A549 treated with RU486 at 1 μM for 4 hours (cell line): ENCODE results near the gene WRAP73. TPM values are rescaled to one million over a fixed set of nuclear protein-coding genes. Genes with fewer than 3 reads are reported as not detected.

ENCODE experiments used
- total RNA-seq: library from RNA; stranded (reverse); fragments of 200-300 nt; extraction: Qiagen RNA extraction; gene quantifications from 5 replicates; pipeline ENCODE4 v1.2.3, GENCODE V29; 2022; ENCODE audit warnings: low read depth

The WRAP73 gene, protein sequence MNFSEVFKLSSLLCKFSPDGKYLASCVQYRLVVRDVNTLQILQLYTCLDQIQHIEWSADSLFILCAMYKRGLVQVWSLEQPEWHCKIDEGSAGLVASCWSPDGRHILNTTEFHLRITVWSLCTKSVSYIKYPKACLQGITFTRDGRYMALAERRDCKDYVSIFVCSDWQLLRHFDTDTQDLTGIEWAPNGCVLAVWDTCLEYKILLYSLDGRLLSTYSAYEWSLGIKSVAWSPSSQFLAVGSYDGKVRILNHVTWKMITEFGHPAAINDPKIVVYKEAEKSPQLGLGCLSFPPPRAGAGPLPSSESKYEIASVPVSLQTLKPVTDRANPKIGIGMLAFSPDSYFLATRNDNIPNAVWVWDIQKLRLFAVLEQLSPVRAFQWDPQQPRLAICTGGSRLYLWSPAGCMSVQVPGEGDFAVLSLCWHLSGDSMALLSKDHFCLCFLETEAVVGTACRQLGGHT
- 14.2 to 20.9 TPM (median 18.6 TPM) in 5 replicates for total RNA-seq

DNA sequence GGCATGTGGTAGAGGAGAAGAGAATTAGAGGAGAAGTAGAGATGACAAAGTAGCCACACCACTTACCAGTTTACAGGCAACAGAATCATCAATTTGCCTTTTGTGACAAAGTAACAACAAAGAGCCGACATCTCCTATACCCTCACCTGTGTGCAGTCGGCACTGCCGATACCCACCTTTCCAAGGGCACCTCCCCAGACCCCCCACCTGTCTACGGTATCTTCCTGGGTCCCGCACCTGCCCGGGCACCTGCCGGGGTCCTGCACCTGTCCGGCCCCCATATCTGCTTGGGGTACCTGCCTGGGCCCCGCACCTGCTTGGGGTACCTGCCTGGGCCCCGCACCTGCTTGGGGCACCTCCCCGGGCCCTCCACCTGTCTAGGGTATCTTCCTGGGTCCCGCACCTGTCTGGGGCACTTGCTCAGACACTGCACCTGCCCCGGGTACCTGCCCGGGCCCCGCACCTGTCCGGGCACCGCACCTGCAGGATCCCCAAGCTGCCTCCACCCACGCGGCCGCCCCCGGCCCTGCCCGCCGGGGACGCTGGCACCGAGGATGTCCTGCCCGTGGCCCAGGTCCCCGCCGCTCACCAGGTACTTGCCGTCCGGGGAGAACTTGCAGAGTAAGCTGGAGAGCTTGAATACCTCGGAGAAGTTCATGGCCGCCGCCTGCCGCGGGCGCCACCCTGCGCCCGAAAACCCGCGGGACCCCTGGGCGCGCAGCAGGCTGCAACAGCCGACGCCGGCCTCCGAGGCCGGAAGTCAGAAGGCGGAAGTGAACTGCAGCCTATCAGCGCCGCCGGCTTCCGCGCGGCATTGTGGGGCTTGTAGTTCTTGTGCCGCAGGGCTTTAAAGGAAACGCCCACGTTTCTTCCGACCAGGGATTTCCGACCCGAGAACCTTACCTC lies at the start of gene WRAP73:
TSS of gene WRAP73 (minus strand) at position 762 of the 906 bp plus-strand sequence. CDS start at position 658, 104 bp downstream.

DNA sequence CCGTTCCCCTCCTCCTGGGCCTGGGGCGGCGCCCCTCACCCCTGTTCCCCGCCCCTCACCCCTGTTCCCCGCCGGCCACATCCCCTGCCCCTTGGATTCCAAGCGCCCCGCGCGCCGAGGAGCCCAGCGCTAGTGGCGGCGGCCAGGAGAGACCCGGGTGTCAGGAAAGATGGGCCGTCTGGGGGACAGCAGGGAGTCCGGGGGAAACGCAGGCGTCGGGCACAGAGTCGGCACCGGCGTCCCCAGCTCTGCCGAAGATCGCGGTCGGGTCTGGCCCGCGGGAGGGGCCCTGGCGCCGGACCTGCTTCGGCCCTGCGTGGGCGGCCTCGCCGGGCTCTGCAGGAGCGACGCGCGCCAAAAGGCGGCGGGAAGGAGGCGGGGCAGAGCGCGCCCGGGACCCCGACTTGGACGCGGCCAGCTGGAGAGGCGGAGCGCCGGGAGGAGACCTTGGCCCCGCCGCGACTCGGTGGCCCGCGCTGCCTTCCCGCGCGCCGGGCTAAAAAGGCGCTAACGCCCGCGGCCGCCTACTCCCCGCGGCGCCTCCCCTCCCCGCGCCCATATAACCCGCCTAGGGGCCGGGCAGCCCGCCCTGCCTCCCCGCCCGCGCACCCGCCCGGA lies 2.1 kb upstream of the WRAP73 start, which contains the start of gene TP73:
TSS of gene TP73 (plus strand) at position 587 of the 618 bp plus-strand sequence. CDS start 29,850 bp downstream, outside the sequence.

DNA sequence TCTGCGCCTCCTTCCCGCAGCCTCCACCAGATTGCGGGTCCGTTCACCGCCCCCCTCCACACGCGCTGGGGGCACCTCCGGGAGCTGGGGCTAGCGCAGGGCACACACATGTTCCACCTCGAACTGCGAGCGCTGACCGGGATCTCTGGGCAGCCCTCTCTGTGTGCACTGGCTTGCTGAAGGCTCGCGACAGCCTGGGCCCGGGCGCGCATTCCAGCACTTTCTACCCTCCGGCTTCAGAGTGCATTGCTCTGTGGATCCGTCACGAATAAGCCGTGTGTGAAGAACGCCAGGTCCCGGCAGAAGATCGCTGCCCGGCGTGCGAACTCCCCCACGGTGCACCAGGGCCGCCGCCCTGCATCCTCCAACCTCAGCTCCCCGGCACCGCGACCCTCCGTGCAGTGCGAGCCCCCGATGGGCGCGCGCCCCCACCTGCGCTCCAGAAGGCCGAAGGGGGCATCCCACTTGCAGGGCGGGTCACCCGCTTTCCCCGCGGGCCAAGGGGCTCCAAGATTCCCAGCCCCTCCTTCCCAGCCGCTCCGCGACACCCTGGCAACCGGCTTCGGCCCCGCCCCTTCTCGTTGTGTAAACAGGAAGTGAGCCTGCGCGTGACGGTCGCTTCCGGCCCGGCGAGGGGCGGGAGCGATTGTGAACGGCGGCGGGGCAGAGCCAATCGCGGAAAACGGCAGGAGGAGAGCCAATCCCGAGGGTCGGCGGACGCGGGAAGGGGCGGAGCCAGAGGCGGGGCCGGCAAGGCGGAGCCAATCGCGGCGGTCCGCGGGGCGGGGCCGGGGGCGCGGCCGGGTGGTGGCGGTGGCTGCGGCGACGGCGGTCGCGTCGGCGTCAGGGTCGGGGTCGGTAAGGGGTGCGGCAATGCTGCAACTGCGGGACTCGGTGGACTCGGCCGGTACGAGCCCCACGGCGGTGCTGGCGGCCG lies 25.4 kb downstream of the WRAP73 start, which contains the start of gene TPRG1L:
TSS of gene TPRG1L (plus strand) at position 816 of the 937 bp plus-strand sequence. CDS start at position 874, 58 bp downstream.

DNA sequence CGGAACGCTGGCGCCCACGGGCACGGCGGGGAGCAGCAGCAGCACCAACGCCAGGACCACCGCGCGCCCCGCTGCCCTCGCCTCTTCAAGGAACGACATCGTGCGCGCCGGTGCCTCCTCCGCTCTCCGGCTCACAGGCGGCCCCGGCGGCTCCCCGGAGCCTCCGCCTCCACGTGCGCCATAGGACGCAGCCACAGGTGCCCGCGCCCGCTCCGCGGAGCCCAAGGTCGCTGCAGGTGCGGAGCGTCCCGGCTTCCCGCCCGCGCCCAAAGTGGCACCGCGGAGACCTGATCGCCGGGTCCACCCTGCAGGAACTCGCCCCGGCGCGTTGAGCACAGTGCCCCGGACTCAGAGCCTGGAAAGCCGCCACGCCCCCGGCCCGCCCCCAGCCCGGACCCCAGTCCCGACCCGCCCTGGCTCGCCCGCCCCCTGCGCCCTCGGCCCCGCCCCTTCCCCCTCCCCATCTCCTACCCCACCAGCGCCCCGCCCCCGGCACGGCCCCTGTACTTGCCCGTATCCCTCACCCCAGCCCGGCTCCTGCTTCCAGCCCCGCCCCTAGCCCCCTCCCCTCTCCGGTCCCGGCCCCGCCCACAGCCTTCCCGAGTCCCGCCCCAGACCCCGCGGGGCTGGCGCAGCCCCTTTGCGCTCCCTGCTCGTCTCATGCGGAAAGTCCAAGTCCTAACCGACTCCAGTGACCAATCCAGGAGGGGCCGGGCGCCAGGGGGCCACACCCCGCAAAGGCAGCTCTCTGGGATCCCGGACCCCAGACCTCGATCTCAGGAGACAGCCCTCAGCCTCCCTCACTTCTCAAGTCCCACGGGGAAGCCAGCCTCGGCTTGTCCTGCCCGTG lies 38.5 kb downstream of the WRAP73 start, which contains the start of gene MEGF6:
TSS of gene MEGF6 (minus strand) at position 339 of the 850 bp plus-strand sequence. CDS start at position 99, 240 bp downstream.

Other genes starting within 250 kb of the WRAP73 start
- gene ARHGEF16, start 195.4 kb downstream of the WRAP73 start, total RNA-seq = 4.0 to 5.3 TPM (median 4.7 TPM) in 5 replicates
- 5.0 to 13.2 TPM (median 9.8 TPM) in 5 replicates for gene MEGF6, start 38.6 kb downstream of the WRAP73 start, total RNA-seq
- gene TPRG1L, start 25.1 kb downstream of the WRAP73 start, total RNA-seq = 22.5 to 26.7 TPM (median 25.9 TPM) in 5 replicates
- gene TP73, start 2.4 kb upstream of the WRAP73 start, total RNA-seq = 0.33 to 0.64 TPM (median 0.47 TPM) in 5 replicates
- not detected in 5 replicates for gene CCDC27, start 102.3 kb upstream of the WRAP73 start, total RNA-seq
- gene SMIM1, start 122.6 kb upstream of the WRAP73 start, total RNA-seq = 1.1 to 2.1 TPM (median 1.4 TPM) in 4 of 5 replicates, not detected in the other
- gene LRRC47, start 146.4 kb upstream of the WRAP73 start, total RNA-seq = 32.1 to 38.0 TPM (median 34.4 TPM) in 5 replicates
- gene CEP104, start 207.1 kb upstream of the WRAP73 start, total RNA-seq = 13.7 to 21.0 TPM (median 16.8 TPM) in 5 replicates
- gene DFFB, start 207.4 kb upstream of the WRAP73 start, total RNA-seq = 2.9 to 4.1 TPM (median 3.9 TPM) in 5 replicates